K562 (cell line): ENCODE data around the gene UBXN2A. TPM values are rescaled to one million over a fixed set of nuclear protein-coding genes. Genes with fewer than 3 reads are reported as not detected.

Experiments
- ATF1 ChIP-seq, 2 experiments: fragments of 450-650 bp in 1 of 2; IDR thresholded peaks; 2 replicates each; pipeline ENCODE4 v1.6.1; 2016; ENCODE audit warnings: missing compliant biosample characterization in 1 of 2, missing genetic modification characterization in 1 of 2
- MCM2 ChIP-seq: fragments of 450-650 bp; IDR thresholded peaks from 2 replicates; pipeline ENCODE4 v1.6.1; 2017; ENCODE audit warnings: low read depth, mild to moderate bottlenecking
- MGA ChIP-seq: fragments of 450-650 bp; IDR thresholded peaks from 2 replicates; pipeline ENCODE4 v1.6.1; 2016; ENCODE audit warnings: mild to moderate bottlenecking, moderate library complexity
- MTA3 ChIP-seq: fragments of 450-650 bp; formaldehyde crosslinking; IDR thresholded peaks from 2 replicates; pipeline ENCODE4 v1.6.1; 2017; ENCODE audit warnings: mild to moderate bottlenecking, borderline replicate concordance
- NKRF ChIP-seq: fragments of 450-650 bp; IDR thresholded peaks from 2 replicates; pipeline ENCODE4 v1.6.1; 2016; ENCODE audit warnings: borderline replicate concordance
- NR2F6 ChIP-seq: fragments of 450-650 bp; formaldehyde crosslinking; IDR thresholded peaks from 2 replicates; pipeline ENCODE4 v1.4.0; 2020; ENCODE audit warnings: mild to moderate bottlenecking
- PURB ChIP-seq: sonication (generic); formaldehyde crosslinking; IDR thresholded peaks from 2 replicates; pipeline ENCODE4 v1.9.0; 2021; ENCODE audit warnings: low read depth, mild to moderate bottlenecking, missing genetic modification reagents
- TBL1XR1 ChIP-seq, 2 experiments: IDR thresholded peaks; 2 replicates each; pipeline ENCODE4 v1.6.1; 2012; ENCODE audit warnings: improper control_type of control experiment in 2 of 2, low read length in 2 of 2, mild to moderate bottlenecking in 1 of 2
- YY1 ChIP-seq, 3 experiments: IDR thresholded peaks; 2 replicates each; pipeline ENCODE4 v1.6.1; 2011; ENCODE audit warnings: low read length in 2 of 3, mild to moderate bottlenecking in 2 of 3, moderate library complexity in 2 of 3, borderline replicate concordance in 1 of 3, control low read depth in 1 of 3, low read depth in 1 of 3; ENCODE audit not compliant: insufficient read depth in 3 of 3, insufficient replicate concordance in 2 of 3, control insufficient read depth in 1 of 3, insufficient read length in 1 of 3; ENCODE audit errors: extremely low read depth in 1 of 3
- ZBTB1 ChIP-seq: sonication (generic); formaldehyde crosslinking; IDR thresholded peaks from 2 replicates; pipeline ENCODE4 v1.8.1; 2023; ENCODE audit warnings: missing genetic modification reagents, low read depth, mild to moderate bottlenecking, borderline replicate concordance
- ZNF133 ChIP-seq: fragments of 250-450 bp; sonication (Bioruptor Pico); IDR thresholded peaks from 2 replicates; pipeline ENCODE4 v1.4.0; 2020; ENCODE audit warnings: mild to moderate bottlenecking
- ZNF57 ChIP-seq: fragments of 450-650 bp; formaldehyde crosslinking; IDR thresholded peaks from 2 replicates; pipeline ENCODE4 v1.4.0; 2020; ENCODE audit warnings: mild to moderate bottlenecking, moderate library complexity
- ZNF830 ChIP-seq: fragments of 250-450 bp; sonication (Bioruptor Pico); IDR thresholded peaks from 2 replicates; pipeline ENCODE4 v1.5.0; 2021; ENCODE audit warnings: mild to moderate bottlenecking
- polyA plus RNA-seq, 8 experiments: library from polyadenylated mRNA; depleted of rRNA in 4 of 8; stranded (reverse) in 5 of 8; unstranded in 3 of 8; fragments of >200 nt; fragmentation: Nextera tagmentation in 2 of 8; fragmentation: Illumina TruSeq in 1 of 8; extraction: Ambion mirVana in 2 of 8; extraction: Trizol in 1 of 8; gene quantifications; 2 replicates each; pipeline versions ENCODE4 v1.2.1 to v1.2.3, GENCODE V29; 2011 to 2014; ENCODE audit warnings: inconsistent platforms in 1 of 8, missing spikeins in 1 of 8
- total RNA-seq, 7 experiments: library from RNA; depleted of rRNA in 6 of 7; stranded (reverse); fragments of >200 nt in 6 of 7; fragmentation: Illumina TruSeq in 2 of 7; extraction: Trizol in 2 of 7; gene quantifications; 2 replicates each; pipeline versions ENCODE4 v1.2.1 to v1.2.3, GENCODE V29; 2011 to 2021; ENCODE audit warnings: low replicate concordance in 1 of 7

UBXN2A gene
- total and polyA plus RNA-seq, 9 of the 15 experiments (the other 6 are each of a cell fraction or from before 2014, with no cell fraction given): 3.4 to 25.6 (median 16.0) TPM

- TF ChIP-seq ATF1 (CRISPR knock-in tag; IDR thresholded peaks at IDR 0.05) (no peak), ATF1 (tag; IDR thresholded peaks at IDR 0.05) (peak; percentile 76), PURB (CRISPR knock-in tag) (no peak), ZNF57 (CRISPR knock-in tag) (no peak), TBL1XR1 (IDR thresholded peaks at IDR 0.05; ENCODE audit: low read length in 2 of 2) (0 out of 4 replicates have a peak, but pooled peaks of 1 of the 2 experiments have one; percentile 11), ZBTB1 (CRISPR knock-in tag) (no peak), MTA3 (peak; percentile 81; the same call in 1 of the 2 replicates), ZNF133 (CRISPR knock-in tag) (no peak), NR2F6 (CRISPR knock-in tag) (no peak), MGA (peak; percentile 56; the same call in 1 of the 2 replicates), YY1 (IDR thresholded peaks at IDR 0.05; ENCODE audit: borderline replicate concordance in 1 of 3, control insufficient read depth in 1 of 3, extremely low read depth in 1 of 3, insufficient read depth in 3 of 3, insufficient read length in 1 of 3, insufficient replicate concordance in 2 of 3, low read depth in 1 of 3, low read length in 2 of 3) (peak in 1 of 3 experiments; percentile 21), MCM2 (no peak), NKRF (peak; percentile 93), ZNF830 (CRISPR knock-in tag) (no peak)
Observed at GRCh38 chr2:24046930-24047702, 106.9 kb downstream of the UBXN2A start, which contains the start of gene WDCP (continued).
